Peyer's patch (tissue), 4 donors: ENCODE data around the gene CALD1. TPM values are rescaled to one million over a fixed set of nuclear protein-coding genes. Genes with fewer than 3 reads are reported as not detected.

ENCODE experiments used
- DNase-seq, 3 donors: peaks; one replicate each; pipeline ENCODE4 v3.0.0-alpha.2; 2017 to 2019
- H3K27ac ChIP-seq, 4 donors: fragments of 200-600 bp; sonication (generic); one replicate each; pipeline ENCODE4 v1.5.1; 2016 to 2019
- H3K27me3 ChIP-seq, 2 donors: fragments of 200-600 bp; sonication (generic); one replicate each; pipeline ENCODE4 v1.5.1; 2019
- H3K36me3 ChIP-seq, 3 donors: fragments of 200-600 bp; sonication (generic); one replicate each; pipeline ENCODE4 v1.5.1; 2016 to 2019
- H3K4me1 ChIP-seq, 4 donors: fragments of 200-600 bp; sonication (generic); one replicate each; pipeline ENCODE4 v1.5.1; 2016 to 2019
- H3K4me3 ChIP-seq, 4 donors: fragments of 200-600 bp; sonication (generic); 1 replicate in 3 of 4; 2 replicates in 1 of 4; pipeline ENCODE4 v1.5.1; 2016 to 2019; ENCODE audit warnings: mild to moderate bottlenecking in 1 of 4
- H3K9me3 ChIP-seq, 4 donors: fragments of 200-600 bp; sonication (generic); one replicate each; pipeline ENCODE4 v1.5.1; 2016 to 2019; ENCODE audit warnings: mild to moderate bottlenecking in 1 of 4
- POLR2A ChIP-seq, 2 donors: fragments of 450-650 bp; IDR thresholded peaks; one replicate each; pipeline ENCODE4 v1.5.1; 2017; ENCODE audit warnings: antibody characterized with exemption in 2 of 2, mild to moderate bottlenecking in 2 of 2, moderate library complexity in 2 of 2
- total RNA-seq, 4 donors: library from RNA; depleted of rRNA; stranded (reverse); fragments of >200 nt; gene quantifications; one replicate each; pipeline ENCODE4 v1.1.0, GENCODE V29; 2016
- TF ChIP-seq, protein P1 (sequence below), 6 experiments: fragments of 450-650 bp in 4 of 6; fragments of 200-600 bp in 2 of 6; sonication (generic) in 1 of 6; IDR thresholded peaks; one replicate each; pipeline ENCODE4 v1.5.1; 2017 to 2019; ENCODE audit warnings: antibody characterized with exemption in 6 of 6, mild to moderate bottlenecking in 3 of 6, moderate library complexity in 1 of 6

CALD1 gene
- total RNA-seq, 4 donors from 2014 or later = 39.2 to 536 (median 83.1) TPM

GRCh38 chr7:134777908-134778580, 1.4 kb upstream of the CALD1 start:
- no peaks in the 10 kb centered on the region for H3K9me3 ChIP-seq
- TF ChIP-seq, protein P1, sequence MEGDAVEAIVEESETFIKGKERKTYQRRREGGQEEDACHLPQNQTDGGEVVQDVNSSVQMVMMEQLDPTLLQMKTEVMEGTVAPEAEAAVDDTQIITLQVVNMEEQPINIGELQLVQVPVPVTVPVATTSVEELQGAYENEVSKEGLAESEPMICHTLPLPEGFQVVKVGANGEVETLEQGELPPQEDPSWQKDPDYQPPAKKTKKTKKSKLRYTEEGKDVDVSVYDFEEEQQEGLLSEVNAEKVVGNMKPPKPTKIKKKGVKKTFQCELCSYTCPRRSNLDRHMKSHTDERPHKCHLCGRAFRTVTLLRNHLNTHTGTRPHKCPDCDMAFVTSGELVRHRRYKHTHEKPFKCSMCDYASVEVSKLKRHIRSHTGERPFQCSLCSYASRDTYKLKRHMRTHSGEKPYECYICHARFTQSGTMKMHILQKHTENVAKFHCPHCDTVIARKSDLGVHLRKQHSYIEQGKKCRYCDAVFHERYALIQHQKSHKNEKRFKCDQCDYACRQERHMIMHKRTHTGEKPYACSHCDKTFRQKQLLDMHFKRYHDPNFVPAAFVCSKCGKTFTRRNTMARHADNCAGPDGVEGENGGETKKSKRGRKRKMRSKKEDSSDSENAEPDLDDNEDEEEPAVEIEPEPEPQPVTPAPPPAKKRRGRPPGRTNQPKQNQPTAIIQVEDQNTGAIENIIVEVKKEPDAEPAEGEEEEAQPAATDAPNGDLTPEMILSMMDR (IDR thresholded peaks at IDR 0.05) = no peak
- no peak for TF ChIP-seq POLR2A (IDR thresholded peaks at IDR 0.05)
- H3K27me3 ChIP-seq = no peaks in the 10 kb centered on the region
- no peak overlapping the region for H3K4me3 ChIP-seq
- DNase-seq = no peak
- H3K4me1 ChIP-seq = peaks cover 0 to 5% (median 0%) of the 10 kb centered on the region in 4 donors
- peak overlapping the region; percentile 43 to 84 (median 62) for H3K27ac ChIP-seq
- H3K36me3 ChIP-seq = no peaks in the 10 kb centered on the region

DNA sequence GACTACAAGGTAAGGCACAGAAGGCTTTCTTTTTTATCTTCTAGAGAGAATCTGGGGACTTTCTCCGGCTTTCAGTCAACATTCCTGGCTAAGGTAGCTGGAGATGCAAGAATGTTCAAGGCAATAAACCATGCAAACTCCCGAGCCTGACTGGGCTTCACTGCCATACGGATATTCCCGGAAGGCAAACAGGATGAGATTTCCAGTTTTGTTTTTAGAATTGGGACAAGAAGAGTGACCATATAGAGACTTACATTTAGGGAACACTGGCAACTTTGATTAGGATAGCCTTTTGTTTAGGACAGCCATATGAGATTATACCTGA, 269 bp downstream of the CALD1 start:
- Histone ChIP-seq H3K27ac (peak overlapping the region; percentile 55 to 84 (median 66)), H3K27me3 (no peaks in the 10 kb centered on the region), H3K36me3 (no peaks in the 10 kb centered on the region), H3K4me1 (peaks cover 0 to 5% (median 0%) of the 10 kb centered on the region in 4 donors), H3K9me3 (no peaks in the 10 kb centered on the region), H3K4me3 (peak overlapping the region; percentile 26 to 50 (median 42))
- peak in 1 of 2 donors; percentile 5 for TF ChIP-seq POLR2A (IDR thresholded peaks at IDR 0.05)
- TF ChIP-seq, protein P1 (IDR thresholded peaks at IDR 0.05) = no peak
- no peak for DNase-seq

DNA sequence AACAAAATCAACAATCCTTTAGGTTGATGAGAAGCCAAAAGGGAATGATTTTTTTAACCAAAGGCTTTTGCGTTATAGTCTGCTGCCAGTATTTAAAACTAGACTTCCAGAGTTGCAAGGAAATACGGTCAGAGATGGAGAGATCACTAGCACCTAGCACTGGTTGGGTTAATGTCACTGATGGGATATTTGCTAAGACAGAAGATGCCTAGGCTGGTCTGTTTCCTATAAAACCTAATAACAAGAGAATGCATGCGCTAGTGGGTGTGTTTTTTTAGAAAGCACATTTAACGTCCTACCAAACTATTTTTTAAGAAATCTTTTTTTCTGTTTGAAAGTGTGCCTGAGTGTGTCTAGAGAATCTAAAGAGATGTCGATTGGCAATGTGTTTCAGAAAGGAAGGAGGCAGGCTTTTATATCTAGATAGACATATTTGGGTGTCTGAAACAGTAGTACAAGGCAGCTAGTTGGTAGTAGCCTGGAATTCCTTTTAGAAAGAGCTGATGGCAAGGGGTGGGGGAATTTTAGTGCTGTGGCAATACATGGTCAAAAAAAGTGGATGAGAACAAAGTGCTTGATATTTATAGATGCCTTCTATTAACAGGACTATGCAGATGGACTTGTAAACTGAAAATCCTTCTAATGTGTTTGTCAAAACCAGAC, 863 bp downstream of the CALD1 start:
- DNase-seq = no peak
- no peaks in the 10 kb centered on the region for H3K36me3 ChIP-seq
- peak overlapping the region; percentile 55 to 84 (median 66) for H3K27ac ChIP-seq
- peaks cover 0 to 5% (median 0%) of the 10 kb centered on the region in 4 donors for H3K4me1 ChIP-seq
- H3K4me3 ChIP-seq = peak overlapping the region; percentile 26 to 50 (median 42)
- H3K27me3 ChIP-seq = no peaks in the 10 kb centered on the region
- H3K9me3 ChIP-seq = no peaks in the 10 kb centered on the region
- TF ChIP-seq, protein P1 (IDR thresholded peaks at IDR 0.05) = no peak
- no peak for TF ChIP-seq POLR2A (IDR thresholded peaks at IDR 0.05)

DNA sequence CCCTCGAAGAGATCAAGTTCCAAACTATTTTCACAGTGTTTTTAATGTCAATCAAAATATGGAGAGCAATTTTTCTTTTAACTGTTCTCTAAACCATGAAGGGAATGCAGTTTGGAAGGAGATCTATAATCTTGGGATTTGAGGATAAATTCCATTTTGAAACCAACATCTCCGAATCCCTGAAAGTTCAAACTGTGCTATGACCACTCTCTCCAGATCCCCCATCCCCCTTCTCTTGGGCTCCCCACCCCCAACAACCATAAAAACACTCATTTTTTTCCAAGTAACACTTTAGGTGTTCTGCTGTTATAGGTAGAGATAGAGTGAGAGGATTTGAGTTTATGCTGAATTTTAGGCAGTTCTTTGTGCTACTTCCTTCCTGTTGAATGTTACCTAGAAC, 1.7 kb downstream of the CALD1 start:
- Histone ChIP-seq H3K9me3 (no peaks in the 10 kb centered on the region), H3K36me3 (no peaks in the 10 kb centered on the region), H3K27ac (peak overlapping the region; percentile 55 to 84 (median 66)), H3K4me3 (peak overlapping the region; percentile 26 to 50 (median 42)), H3K4me1 (peaks cover 0 to 5% (median 0%) of the 10 kb centered on the region in 4 donors), H3K27me3 (no peaks in the 10 kb centered on the region)
- no peak for DNase-seq
- TF ChIP-seq POLR2A (IDR thresholded peaks at IDR 0.05) = no peak
- TF ChIP-seq, protein P1 (IDR thresholded peaks at IDR 0.05) = no peak

GRCh38 chr7:134782121-134782623, 2.7 kb downstream of the CALD1 start:
- Histone ChIP-seq H3K27me3 (no peaks in the 10 kb centered on the region), H3K9me3 (no peaks in the 10 kb centered on the region), H3K36me3 (no peaks in the 10 kb centered on the region), H3K4me3 (peak overlapping the region in 3 of 4 donors; percentile 13 to 50 (median 48)), H3K27ac (peak overlapping the region; percentile 15 to 84 (median 62)), H3K4me1 (peaks cover 0 to 5% (median 0%) of the 10 kb centered on the region in 4 donors)
- peak in 1 of 3 donors; percentile 52 for DNase-seq
- TF ChIP-seq POLR2A (IDR thresholded peaks at IDR 0.05) = no peak
- TF ChIP-seq, protein P1 (IDR thresholded peaks at IDR 0.05) = no peak
